Fibroblast of the aortic adventitia (primary cell): ENCODE data around the gene DZIP3. TPM values are rescaled to one million over a fixed set of nuclear protein-coding genes. Genes with fewer than 3 reads are reported as not detected.

Experiments used
- DNase-seq: peaks from one replicate; pipeline ENCODE4 v3.0.0-alpha.2; 2010; ENCODE audit warnings: low read depth
- H3K4me3 ChIP-seq: 2 replicates; pipeline ENCODE4 v1.5.1; 2011; ENCODE audit warnings: low read depth, mild to moderate bottlenecking, control low read depth, low read length, moderate library complexity
- total RNA-seq: library from RNA; depleted of rRNA; stranded (reverse); fragments of >200 nt; gene quantifications from 2 replicates; pipeline ENCODE4 v1.2.3, GENCODE V29; 2012; ENCODE audit warnings: low replicate concordance
- TF ChIP-seq, protein P1 (sequence below): IDR thresholded peaks from 2 replicates; pipeline ENCODE4 v1.5.1; 2011; ENCODE audit warnings: mild to moderate bottlenecking, low read length, control low read depth, inconsistent platforms; ENCODE audit not compliant: insufficient read depth

Gene DZIP3
- total RNA-seq, 1 donor, result 16.7 TPM

DNA sequence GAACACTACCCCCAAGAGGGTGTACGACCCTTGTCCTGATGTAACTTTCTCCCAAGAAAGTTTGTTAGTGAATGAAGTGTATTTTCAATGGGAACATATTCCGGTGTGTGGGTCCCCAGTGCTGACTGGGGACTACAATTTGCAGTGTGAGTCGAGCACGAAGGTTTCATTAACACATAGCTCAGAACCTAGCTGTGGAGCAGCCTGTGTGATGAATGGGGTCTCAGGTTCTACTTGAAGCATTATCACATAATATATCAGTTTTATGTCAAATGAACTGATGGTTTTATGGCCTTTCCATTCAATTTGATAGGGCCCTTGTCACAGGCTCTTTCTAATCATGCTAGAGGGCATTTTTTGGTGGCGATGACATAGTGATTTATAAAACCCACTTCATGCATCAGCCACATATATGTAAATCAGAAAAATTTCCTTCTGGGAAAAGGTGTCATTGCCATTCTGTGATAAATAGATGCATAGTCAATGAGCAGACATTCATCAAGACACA lies 123.5 kb downstream of the DZIP3 start:
- DNase-seq, result no peak
- no peak overlapping the region for H3K4me3 ChIP-seq
- TF ChIP-seq, protein P1, sequence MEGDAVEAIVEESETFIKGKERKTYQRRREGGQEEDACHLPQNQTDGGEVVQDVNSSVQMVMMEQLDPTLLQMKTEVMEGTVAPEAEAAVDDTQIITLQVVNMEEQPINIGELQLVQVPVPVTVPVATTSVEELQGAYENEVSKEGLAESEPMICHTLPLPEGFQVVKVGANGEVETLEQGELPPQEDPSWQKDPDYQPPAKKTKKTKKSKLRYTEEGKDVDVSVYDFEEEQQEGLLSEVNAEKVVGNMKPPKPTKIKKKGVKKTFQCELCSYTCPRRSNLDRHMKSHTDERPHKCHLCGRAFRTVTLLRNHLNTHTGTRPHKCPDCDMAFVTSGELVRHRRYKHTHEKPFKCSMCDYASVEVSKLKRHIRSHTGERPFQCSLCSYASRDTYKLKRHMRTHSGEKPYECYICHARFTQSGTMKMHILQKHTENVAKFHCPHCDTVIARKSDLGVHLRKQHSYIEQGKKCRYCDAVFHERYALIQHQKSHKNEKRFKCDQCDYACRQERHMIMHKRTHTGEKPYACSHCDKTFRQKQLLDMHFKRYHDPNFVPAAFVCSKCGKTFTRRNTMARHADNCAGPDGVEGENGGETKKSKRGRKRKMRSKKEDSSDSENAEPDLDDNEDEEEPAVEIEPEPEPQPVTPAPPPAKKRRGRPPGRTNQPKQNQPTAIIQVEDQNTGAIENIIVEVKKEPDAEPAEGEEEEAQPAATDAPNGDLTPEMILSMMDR, result no peak

DNA sequence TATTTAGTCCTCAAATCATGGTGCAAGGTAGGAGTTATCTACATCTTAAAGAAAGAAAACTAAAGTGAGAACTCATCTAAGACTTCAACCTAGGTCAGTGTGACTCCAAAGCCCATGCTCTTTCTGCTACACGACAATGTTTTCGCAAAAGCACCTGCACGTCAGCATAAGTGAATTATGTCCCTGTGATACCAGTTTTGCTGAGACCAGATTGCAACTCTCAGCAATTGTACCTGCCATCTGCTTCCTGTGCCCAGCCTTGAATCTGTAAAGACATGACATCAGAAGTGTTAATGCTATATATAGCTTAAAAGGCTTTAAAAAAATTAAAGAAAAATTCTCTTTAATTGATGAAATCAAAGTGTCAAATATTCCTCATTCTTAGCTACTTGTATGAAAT lies 124.3 kb downstream of the DZIP3 start:
- TF ChIP-seq, protein P1, result no peak
- DNase-seq, result no peak

GRCh38 chr3:108718454-108718853 lies 128.9 kb downstream of the DZIP3 start:
- H3K4me3 ChIP-seq, result no peak overlapping the region
- DNase-seq, result no peak
- TF ChIP-seq, protein P1, result no peak

More for the DNA sequence above, 124.3 kb downstream of the DZIP3 start:
- H3K4me3 ChIP-seq, result no peak overlapping the region

- TF ChIP-seq, protein P1, result no peak
- H3K4me3 ChIP-seq, result no peak overlapping the region
- no peak for DNase-seq
Observed at GRCh38 chr3:108719178-108719806, 129.8 kb downstream of the DZIP3 start.

- TF ChIP-seq, protein P1, result no peak
- H3K4me3 ChIP-seq, result no peak overlapping the region
- DNase-seq, result no peak
Observed at GRCh38 chr3:108722724-108723123, 133.2 kb downstream of the DZIP3 start.

- H3K4me3 ChIP-seq, result no peak overlapping the region
- DNase-seq, result no peak
- TF ChIP-seq, protein P1, result no peak
Observed at GRCh38 chr3:108724101-108724500, 134.6 kb downstream of the DZIP3 start.

GRCh38 chr3:108728105-108728504 lies 138.6 kb downstream of the DZIP3 start:
- H3K4me3 ChIP-seq, result no peak overlapping the region
- no peak for DNase-seq
- TF ChIP-seq, protein P1, result no peak
